Central memory CD4-positive, alpha-beta T cell (primary cell): ENCODE data around the gene NAE1.
"Not testable (repeated sequence)": the region's sequence is repeated elsewhere in the genome, so short reads cannot be mapped to it uniquely, and the experiment has no call there.

ENCODE experiments used
- DNase-seq: peaks from one replicate; pipeline ENCODE4 v3.0.0; 2022
- total RNA-seq, 3 experiments: gene quantifications; one replicate each; lab custom pipeline; 2026; lab: John Stamatoyannopoulos, UW

NAE1 gene
- 61.0 to 114 (median 88.9) reads per million in 3 experiments for total RNA-seq

DNA sequence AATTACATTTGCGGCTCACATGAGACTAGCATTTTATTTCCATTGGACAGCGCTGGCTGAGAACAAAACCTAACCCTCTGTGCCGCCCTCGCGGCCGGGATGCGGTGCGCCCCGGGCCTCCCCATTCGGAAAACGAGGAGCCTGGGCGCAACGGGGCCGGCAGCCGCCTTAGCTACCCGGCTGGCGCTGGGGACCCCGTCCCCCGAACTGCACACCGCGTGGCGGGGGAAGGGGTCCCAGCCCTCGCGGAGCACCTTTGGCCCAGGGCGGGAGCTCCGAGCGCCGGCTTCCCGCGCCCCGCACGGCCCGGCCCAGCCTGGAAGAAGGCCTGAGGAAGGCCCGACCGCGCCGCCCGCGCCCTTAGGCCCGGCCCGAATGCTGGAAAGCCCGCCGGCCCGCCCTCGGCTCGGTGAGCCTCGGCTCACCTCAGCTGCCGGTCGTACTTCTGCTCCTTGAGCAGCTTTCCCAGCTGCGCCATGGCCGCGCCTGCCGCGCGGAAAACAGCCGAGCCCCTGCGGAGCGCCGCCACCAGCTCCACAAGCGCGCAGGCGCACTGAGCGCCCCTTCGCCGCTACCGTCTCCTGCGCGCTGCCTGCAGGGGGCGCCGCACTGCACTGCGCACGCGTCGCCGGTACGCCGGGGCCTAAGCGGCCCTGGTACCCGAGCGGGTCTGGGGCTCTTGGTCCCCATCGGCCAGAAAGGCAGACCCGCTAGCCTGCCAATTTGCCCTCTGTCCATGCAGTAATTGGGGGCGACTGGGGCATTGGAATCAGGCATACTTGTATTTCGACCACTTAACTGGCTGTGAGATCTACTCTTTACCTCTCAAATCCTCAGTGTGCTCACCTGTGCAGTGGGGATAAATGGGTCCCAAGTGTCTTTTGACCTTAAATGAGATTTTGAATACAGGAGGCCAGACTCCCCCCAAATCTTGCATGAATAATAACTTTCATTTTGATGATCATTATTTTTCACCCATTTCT is at the start of gene NAE1:
Gene NAE1, minus strand, starts transcription at position 555 of the 983 bp plus-strand sequence. Its CDS starts 77 bp downstream, at position 478.
- peak; percentile 89 for DNase-seq

GRCh38 chr16:66878067-66878466 is 47.3 kb upstream of the NAE1 start:
- no peak for DNase-seq

DNA sequence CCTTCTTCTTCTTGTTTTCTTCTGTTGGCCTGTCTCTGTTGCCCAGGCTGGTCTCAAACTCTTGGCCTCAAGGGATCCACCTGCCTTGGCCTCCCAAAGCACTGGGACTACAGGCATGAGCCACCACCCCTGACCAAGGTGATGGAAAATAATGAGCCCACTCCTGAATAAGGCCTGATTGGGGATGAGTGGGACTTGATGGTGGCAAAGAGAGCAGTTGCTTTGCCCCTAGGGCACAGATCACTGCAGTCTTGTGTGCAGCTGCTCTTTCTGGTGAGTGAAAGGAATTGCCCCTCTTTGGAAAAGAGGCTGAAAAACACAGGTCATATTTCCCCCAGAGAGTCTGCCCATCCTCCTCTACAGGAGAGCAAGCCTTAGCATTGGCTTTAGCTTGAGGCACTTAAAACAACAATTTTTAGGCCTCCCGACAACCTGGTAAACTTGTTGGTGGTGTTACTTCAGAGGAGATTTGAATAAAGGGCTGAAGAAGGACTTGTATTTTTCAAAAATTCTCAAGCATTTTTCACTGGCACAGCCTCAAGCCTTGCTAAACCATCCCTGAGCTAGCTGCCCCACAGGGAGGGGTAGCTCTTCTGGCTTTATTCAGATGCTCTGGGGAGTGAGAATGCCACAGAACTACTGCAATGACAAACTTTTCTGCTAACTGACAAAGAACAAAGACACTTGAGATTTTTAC is 43.5 kb upstream of the NAE1 start:
- no peak for DNase-seq

- DNase-seq = no peak
Measured at GRCh38 chr16:66873685-66874055, 42.9 kb upstream of the NAE1 start.

DNA sequence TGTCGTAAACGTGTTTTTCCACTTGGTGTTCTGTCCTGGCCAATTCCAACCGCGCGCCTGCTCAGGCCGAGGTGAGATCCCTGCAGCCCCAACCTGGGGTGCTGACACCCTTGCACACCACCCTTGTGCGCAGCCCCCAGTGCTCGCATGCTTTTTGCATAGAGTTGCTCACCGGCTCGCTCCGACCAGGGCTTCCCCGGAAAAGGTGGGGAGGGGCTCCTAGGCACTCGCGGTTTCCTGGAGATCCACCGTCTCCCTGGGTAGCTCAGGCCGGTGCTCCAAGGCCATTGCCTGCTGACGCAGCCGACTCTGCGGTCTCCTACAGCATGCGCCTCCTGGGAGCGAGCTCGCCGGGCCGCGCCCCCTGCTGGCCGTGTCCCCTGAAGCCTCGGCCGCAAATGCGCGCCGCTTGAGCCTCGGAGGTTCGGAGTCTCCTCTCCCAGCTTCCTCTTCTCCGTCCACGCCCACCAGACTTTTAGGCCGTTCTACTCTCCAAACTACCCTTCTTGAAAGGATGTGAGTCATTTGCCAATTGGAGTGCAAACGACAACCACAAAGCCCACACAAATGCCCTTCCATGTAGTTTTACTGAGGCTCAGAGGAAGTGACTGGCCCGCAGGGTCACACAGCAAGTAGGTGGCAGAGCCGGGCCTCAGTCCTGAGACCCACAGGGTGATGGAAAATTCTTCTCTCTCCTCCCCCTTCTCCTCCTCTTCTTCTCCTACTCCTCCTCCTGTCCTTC is 42.3 kb upstream of the NAE1 start:
- DNase-seq = peak; percentile 79

- DNase-seq = no peak
Measured at GRCh38 chr16:66872559-66872942, 41.8 kb upstream of the NAE1 start.

GRCh38 chr16:66871840-66872239 is 41.1 kb upstream of the NAE1 start:
- DNase-seq = no peak

- DNase-seq = not testable (repeated sequence)
Measured at GRCh38 chr16:66871363-66871762, 40.6 kb upstream of the NAE1 start.

- DNase-seq = no peak
Measured at GRCh38 chr16:66869424-66869823, 38.6 kb upstream of the NAE1 start.

DNA sequence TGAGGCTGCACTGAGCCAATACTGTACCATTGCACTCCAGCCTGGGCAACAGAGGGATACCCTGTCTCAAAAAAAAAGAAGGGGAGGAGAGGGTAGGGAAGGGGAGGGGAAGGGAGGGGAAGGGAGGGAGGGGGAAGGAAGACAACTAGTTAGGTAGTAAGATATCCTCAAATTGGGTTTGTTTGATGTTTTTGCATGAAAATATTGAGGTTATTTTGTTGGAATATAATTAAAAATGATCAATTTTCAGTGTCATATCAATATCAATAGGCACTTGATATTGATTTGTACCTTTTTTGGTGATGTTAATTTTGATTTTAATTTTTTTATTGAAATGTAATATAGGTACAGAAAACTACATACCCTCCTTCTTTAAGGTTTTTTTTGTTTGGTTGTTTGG is 32.9 kb upstream of the NAE1 start:
- DNase-seq = no peak

DNA sequence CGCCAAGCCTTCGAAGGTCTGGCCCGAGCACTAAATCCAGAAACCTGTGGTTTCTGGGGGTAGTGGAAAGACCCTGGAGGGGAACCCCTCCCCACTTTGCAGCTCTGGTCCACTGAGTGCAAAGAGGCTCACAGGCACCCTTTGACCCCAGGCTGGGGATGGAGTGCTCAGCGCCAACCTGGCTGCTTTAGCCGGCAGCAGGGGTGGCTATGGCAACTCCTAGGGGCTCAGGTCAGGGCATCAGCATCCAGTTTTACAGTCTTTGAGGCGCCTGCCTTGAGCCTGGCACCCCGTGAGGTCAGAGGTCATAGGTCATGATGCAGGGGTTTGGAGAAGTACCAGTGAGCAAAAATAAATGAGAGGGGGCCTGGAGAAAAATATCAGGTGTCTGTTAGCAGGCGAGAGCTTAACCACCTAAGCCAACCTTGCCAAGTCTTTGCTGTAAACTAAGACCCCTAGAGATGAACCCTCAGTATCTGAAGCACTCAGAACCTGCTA is 31.3 kb upstream of the NAE1 start:
- DNase-seq = no peak

DNA sequence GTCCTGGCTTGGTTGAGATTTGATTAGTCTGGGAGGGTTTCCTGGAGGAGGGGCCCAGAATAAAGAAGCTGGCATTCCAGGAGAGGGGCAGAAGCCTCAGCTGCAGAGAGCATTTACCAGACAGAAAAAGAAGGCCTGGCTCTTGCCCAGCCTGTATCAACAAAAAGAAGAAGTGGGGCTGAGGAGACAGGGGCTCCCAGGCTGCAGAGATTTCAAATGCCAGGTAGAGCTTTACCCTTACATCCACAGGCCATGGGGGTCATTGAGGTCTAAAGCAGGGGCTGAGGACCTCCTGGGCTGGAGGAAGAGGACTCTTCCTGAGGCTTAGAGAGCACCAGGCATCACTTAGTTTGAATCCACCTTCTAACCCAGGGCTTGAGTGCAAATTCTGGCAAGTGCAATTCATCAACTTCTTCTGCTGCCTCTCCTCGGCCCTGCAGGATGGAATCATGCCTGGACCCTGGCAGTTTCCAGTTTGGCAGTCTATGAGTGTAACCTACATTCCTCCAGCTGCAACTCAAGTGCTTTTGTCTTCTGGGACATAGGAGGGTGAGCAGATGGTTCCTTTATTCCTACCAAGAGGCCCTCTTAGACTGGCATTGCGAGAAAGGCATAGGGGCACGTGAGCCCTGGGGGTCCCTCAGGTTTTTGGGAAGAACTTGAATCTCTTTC is 28.8 kb upstream of the NAE1 start:
- DNase-seq = no peak

GRCh38 chr16:66858740-66859396 is 28.1 kb upstream of the NAE1 start:
- DNase-seq = no peak

- DNase-seq = no peak
Measured at GRCh38 chr16:66857437-66857836, 26.7 kb upstream of the NAE1 start.

DNA sequence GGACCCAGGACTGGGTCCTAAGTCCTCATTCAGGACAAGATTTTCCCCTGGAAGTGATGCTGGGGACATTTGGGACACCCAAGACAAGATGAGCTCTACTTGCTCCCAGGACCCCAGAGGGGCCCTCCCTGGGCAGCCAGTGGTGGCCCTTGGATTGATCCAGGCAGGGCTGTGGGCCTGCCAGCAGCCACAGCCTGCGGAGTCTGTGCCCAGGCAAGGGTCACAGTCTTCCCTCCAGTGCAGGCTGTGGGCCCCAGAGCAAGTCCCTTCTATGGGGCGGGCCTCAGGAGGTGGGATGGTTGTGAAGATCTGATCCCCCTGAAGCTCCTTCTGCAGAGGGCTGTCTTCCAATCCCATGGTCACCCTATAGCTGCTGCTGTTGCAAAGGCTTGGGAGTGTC is 26.0 kb upstream of the NAE1 start:
- DNase-seq = no peak

GRCh38 chr16:66856184-66856730 is 25.5 kb upstream of the NAE1 start:
- no peak for DNase-seq

GRCh38 chr16:66853261-66854139 is 22.7 kb upstream of the NAE1 start:
- no peak for DNase-seq

- DNase-seq = no peak
Measured at GRCh38 chr16:66851166-66851964, 20.6 kb upstream of the NAE1 start.

DNA sequence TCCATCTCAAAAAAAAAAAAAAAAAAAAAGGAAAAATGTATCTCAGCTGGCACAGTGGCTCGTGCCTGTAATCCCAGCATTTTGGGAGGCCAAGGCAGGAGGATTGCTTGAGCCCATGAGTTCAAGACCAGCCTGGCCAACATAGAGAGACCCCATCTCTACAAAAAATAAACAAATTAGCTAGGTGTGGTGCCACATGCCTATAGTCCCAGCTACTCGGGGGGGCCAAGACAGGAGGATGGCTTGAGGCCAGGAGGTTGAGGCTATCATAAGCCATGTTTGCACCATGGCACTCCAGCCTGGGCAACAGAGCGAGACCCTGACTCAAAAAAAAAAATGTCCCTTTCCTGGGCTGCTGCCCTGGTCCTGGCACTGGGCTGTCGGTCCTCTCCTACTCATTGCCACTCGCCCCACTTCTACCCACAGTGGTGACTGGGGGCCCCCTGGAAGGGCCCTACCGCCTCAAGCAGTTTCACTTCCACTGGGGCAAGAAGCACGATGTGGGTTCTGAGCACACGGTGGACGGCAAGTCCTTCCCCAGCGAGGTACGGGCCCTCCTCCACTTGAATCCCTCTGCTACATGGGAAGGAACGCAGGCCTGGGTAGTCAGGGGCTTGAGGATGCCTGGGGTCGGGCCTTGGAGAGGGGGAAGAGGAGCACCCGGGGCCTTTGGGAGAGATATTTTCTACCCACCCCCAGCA is 19.5 kb upstream of the NAE1 start:
- DNase-seq = no peak
